KMS-11 (cell line): ENCODE measurements around the gene TRPC4.

ENCODE experiments used
- H2AFZ ChIP-seq: fragments of 200-600 bp; sonication (generic); 2 replicates; pipeline ENCODE4 v1.6.1; 2016; ENCODE audit warnings: antibody characterized with exemption, mixed run types, low read depth
- H3K27ac ChIP-seq: fragments of 200-600 bp; sonication (generic); 2 replicates; pipeline ENCODE4 v1.6.1; 2016; ENCODE audit warnings: mild to moderate bottlenecking, mixed run types
- H3K27me3 ChIP-seq: fragments of 200-600 bp; sonication (generic); 2 replicates; pipeline ENCODE4 v1.6.1; 2017; ENCODE audit warnings: mild to moderate bottlenecking, low read depth, mixed run types, moderate library complexity; ENCODE audit not compliant: insufficient read depth
- H3K36me3 ChIP-seq: fragments of 200-600 bp; sonication (generic); 2 replicates; pipeline ENCODE4 v1.6.1; 2017; ENCODE audit warnings: mild to moderate bottlenecking, mixed run types; ENCODE audit not compliant: insufficient read depth
- H3K4me1 ChIP-seq: fragments of 200-600 bp; sonication (generic); 2 replicates; pipeline ENCODE4 v1.6.1; 2016; ENCODE audit warnings: mild to moderate bottlenecking, low read depth, mixed run types; ENCODE audit not compliant: poor library complexity, severe bottlenecking
- H3K4me2 ChIP-seq: fragments of 200-600 bp; sonication (generic); 2 replicates; pipeline ENCODE4 v1.7.0; 2016; ENCODE audit warnings: mild to moderate bottlenecking, mixed run types
- H3K4me3 ChIP-seq: fragments of 200-600 bp; sonication (generic); IDR thresholded peaks from 2 replicates; pipeline ENCODE4 v1.6.1; 2017; ENCODE audit warnings: low read depth, low read length, mixed read lengths; ENCODE audit not compliant: insufficient read depth
- H3K79me2 ChIP-seq: fragments of 200-600 bp; sonication (generic); 2 replicates; pipeline ENCODE4 v1.6.1; 2016; ENCODE audit warnings: low read depth, mixed run types; ENCODE audit not compliant: insufficient read depth
- H3K9ac ChIP-seq: fragments of 200-600 bp; sonication (generic); 2 replicates; pipeline ENCODE4 v1.6.1; 2016; ENCODE audit warnings: mild to moderate bottlenecking, mixed run types
- H4K20me1 ChIP-seq: fragments of 200-600 bp; sonication (generic); 2 replicates; pipeline ENCODE4 v1.6.1; 2016; ENCODE audit warnings: mild to moderate bottlenecking, mixed run types; ENCODE audit not compliant: insufficient read depth
- CTCF ChIP-seq: fragments of 200-600 bp; sonication (generic); conservative IDR thresholded peaks from 2 replicates; pipeline ENCODE4 v1.6.1; 2017; ENCODE audit warnings: low read depth, mild to moderate bottlenecking, antibody characterized with exemption, low read length, moderate library complexity, mixed read lengths

Gene TRPC4

DNA sequence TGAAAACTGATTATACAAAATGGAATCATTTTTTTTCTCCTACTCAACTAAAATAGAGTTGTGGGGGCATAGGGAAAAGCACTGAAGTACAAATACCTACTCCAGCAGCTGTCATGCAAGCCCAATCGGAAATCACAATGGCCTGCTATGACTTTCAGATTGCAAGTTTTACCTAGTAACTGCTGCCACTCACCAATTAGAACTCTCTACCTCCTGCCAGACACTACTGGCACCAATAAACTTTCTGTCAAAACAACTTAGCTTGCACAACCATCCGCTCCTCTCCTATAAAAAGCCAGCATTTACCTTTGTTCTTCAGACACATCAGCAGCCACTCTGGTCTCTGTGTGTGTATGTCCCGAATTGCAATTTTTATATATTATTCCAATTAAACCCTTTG lies 9.3 kb upstream of the TRPC4 start:
- no peak overlapping the region for H3K9ac ChIP-seq
- H3K4me1 ChIP-seq = no peaks in the 10 kb centered on the region
- no peak overlapping the region for H3K4me2 ChIP-seq
- H3K27me3 ChIP-seq = no peaks in the 10 kb centered on the region
- TF ChIP-seq CTCF = no peak
- H3K4me3 ChIP-seq = no peak overlapping the region
- no peaks in the 10 kb centered on the region for H3K36me3 ChIP-seq
- H2AFZ ChIP-seq = no peak overlapping the region
- no peaks in the 10 kb centered on the region for H3K79me2 ChIP-seq
- no peak overlapping the region for H3K27ac ChIP-seq
- no peaks in the 10 kb centered on the region for H4K20me1 ChIP-seq

DNA sequence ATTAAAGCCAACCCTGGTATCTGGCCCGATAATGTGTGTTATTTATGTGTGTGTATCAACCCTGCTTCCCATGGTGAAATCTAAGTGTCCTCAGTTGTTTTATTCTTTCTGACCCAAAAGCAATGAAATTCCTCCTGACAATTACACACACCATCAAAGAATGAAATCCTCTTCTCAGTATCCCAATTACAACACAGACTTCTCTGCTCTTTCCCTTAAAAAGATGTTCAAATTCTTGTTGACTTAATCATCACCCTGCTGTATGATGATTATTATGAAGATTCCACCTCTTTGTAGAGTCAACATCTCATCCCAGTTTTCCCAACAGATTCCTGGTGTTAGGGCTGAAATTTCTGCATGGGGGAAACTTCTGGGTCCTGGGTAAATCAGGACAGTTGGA lies 8.9 kb upstream of the TRPC4 start:
- Histone ChIP-seq H4K20me1 (no peaks in the 10 kb centered on the region), H3K27me3 (no peaks in the 10 kb centered on the region), H3K36me3 (no peaks in the 10 kb centered on the region), H3K27ac (no peak overlapping the region), H2AFZ (no peak overlapping the region), H3K79me2 (no peaks in the 10 kb centered on the region), H3K4me3 (no peak overlapping the region), H3K4me2 (no peak overlapping the region), H3K9ac (no peak overlapping the region), H3K4me1 (no peaks in the 10 kb centered on the region)
- no peak for TF ChIP-seq CTCF

- no peak overlapping the region for H3K4me2 ChIP-seq
- H3K36me3 ChIP-seq = no peaks in the 10 kb centered on the region
- no peak overlapping the region for H3K9ac ChIP-seq
- no peaks in the 10 kb centered on the region for H4K20me1 ChIP-seq
- no peak overlapping the region for H3K27ac ChIP-seq
- H3K79me2 ChIP-seq = no peaks in the 10 kb centered on the region
- no peak overlapping the region for H3K4me3 ChIP-seq
- TF ChIP-seq CTCF = no peak
- H3K27me3 ChIP-seq = no peaks in the 10 kb centered on the region
- H3K4me1 ChIP-seq = no peaks in the 10 kb centered on the region
- no peak overlapping the region for H2AFZ ChIP-seq
Measured at GRCh38 chr13:37870895-37871550, 1.5 kb upstream of the TRPC4 start.

DNA sequence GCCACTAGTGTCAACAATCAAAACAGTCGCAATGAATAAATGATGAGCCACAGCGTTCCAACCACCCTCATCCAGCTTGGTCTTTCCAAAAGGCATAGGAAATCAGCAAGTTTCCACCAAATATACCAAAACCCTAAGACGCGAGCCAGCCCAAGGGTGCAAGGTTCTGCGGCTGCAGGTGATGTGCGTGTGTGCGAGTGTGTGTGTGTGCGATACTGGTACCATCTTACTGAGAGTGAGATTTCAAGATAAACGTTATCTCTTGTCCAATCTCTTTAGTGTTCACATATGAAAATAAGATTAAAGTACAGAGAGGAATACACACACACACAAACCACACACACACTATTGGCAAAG lies 895 bp upstream of the TRPC4 start:
- H3K27me3 ChIP-seq = no peaks in the 10 kb centered on the region
- no peak overlapping the region for H3K27ac ChIP-seq
- no peak for TF ChIP-seq CTCF
- H3K4me3 ChIP-seq = no peak overlapping the region
- H3K36me3 ChIP-seq = no peaks in the 10 kb centered on the region
- no peak overlapping the region for H3K4me2 ChIP-seq
- no peaks in the 10 kb centered on the region for H3K4me1 ChIP-seq
- H3K9ac ChIP-seq = no peak overlapping the region
- H3K79me2 ChIP-seq = no peaks in the 10 kb centered on the region
- no peak overlapping the region for H2AFZ ChIP-seq
- no peaks in the 10 kb centered on the region for H4K20me1 ChIP-seq
